ENCODE results near the gene AWAT1. TPM values are rescaled to one million over a fixed set of nuclear protein-coding genes. Genes with fewer than 3 reads are reported as not detected.

The AWAT1 gene
- total RNA-seq, 1 donor from 2014 or later = not detected

DNA sequence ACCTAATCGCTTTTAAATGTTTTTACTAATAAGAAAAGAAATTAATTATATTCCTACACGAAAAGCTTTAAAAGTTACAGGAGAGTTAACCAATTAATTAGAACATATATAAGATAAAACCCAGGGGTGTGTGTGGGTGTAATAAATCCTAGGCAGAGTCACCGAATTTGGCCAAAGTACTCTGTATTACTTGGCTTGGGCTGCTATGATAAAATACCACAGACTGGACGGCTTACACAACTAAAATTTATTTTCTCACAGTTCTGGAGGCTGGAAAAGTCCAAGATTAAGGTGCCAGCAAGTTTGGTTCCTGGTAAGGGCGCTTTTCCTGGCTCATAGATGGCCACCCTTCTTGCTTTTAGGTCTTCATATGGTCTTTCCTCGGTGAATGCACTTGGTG lies 10.4 kb downstream of the AWAT1 start:
- DNase-seq (ENCODE audit: low read depth) = no peak
- no peak overlapping the region for H3K4me3 ChIP-seq (ENCODE audit: low read depth, low read length)
- TF ChIP-seq, protein P1, sequence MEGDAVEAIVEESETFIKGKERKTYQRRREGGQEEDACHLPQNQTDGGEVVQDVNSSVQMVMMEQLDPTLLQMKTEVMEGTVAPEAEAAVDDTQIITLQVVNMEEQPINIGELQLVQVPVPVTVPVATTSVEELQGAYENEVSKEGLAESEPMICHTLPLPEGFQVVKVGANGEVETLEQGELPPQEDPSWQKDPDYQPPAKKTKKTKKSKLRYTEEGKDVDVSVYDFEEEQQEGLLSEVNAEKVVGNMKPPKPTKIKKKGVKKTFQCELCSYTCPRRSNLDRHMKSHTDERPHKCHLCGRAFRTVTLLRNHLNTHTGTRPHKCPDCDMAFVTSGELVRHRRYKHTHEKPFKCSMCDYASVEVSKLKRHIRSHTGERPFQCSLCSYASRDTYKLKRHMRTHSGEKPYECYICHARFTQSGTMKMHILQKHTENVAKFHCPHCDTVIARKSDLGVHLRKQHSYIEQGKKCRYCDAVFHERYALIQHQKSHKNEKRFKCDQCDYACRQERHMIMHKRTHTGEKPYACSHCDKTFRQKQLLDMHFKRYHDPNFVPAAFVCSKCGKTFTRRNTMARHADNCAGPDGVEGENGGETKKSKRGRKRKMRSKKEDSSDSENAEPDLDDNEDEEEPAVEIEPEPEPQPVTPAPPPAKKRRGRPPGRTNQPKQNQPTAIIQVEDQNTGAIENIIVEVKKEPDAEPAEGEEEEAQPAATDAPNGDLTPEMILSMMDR (IDR thresholded peaks at IDR 0.05; ENCODE audit: insufficient read depth, low read length, poor library complexity, severe bottlenecking) = no peak
- H3K27me3 ChIP-seq (ENCODE audit: control insufficient read depth, insufficient read depth, low read length) = no peaks in the 10 kb centered on the region
- no peaks in the 10 kb centered on the region for H3K36me3 ChIP-seq (ENCODE audit: control insufficient read depth, insufficient read depth, low read length)

DNA sequence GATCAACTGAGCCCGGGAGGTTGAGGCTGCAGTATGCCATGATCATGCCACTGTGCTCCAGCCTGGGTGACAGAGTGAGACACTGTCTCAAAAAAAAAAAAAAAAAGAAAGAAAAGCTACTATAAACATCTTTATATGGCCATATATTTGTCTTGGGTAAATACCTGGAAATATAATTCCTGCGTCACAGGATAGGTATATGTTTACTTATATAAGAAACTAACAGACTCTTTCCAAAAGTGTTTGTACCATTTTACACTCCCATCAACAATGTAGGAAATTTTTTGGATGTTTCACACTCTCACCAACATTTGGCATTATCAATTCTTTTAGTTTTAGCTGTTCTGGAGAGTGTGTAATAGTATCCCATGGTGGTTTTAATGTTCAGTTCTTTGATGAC lies 12.8 kb downstream of the AWAT1 start:
- Histone ChIP-seq H3K27me3 (ENCODE audit: control insufficient read depth, insufficient read depth, low read length) (no peaks in the 10 kb centered on the region), H3K4me3 (ENCODE audit: low read depth, low read length) (no peak overlapping the region), H3K36me3 (ENCODE audit: control insufficient read depth, insufficient read depth, low read length) (no peaks in the 10 kb centered on the region)
- no peak for DNase-seq (ENCODE audit: low read depth)
- TF ChIP-seq, protein P1 (IDR thresholded peaks at IDR 0.05; ENCODE audit: insufficient read depth, low read length, poor library complexity, severe bottlenecking) = no peak

DNA sequence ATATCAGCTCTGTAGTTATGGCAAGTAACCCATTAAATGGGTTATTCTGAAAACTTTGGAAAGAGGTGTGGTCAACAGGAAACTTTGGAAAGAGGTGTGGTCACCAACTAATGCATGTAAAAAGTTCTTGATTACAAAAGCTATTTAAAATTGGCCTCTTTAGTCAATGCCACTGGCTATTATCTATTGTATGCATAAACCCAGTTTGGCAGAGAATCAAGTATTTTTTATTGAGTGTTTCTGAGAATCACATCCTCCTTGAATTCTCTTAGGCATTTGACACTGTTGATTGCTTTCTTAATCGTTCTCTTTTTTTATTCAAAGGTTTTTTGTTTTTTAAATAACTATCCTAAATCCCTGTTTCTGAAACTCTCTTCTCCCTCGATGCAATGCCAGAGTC lies 18.0 kb downstream of the AWAT1 start:
- Histone ChIP-seq H3K36me3 (ENCODE audit: control insufficient read depth, insufficient read depth, low read length) (no peaks in the 10 kb centered on the region), H3K4me3 (ENCODE audit: low read depth, low read length) (no peak overlapping the region), H3K27me3 (ENCODE audit: control insufficient read depth, insufficient read depth, low read length) (no peaks in the 10 kb centered on the region)
- TF ChIP-seq, protein P1 (IDR thresholded peaks at IDR 0.05; ENCODE audit: insufficient read depth, low read length, poor library complexity, severe bottlenecking) = no peak
- DNase-seq (ENCODE audit: low read depth) = no peak

DNA sequence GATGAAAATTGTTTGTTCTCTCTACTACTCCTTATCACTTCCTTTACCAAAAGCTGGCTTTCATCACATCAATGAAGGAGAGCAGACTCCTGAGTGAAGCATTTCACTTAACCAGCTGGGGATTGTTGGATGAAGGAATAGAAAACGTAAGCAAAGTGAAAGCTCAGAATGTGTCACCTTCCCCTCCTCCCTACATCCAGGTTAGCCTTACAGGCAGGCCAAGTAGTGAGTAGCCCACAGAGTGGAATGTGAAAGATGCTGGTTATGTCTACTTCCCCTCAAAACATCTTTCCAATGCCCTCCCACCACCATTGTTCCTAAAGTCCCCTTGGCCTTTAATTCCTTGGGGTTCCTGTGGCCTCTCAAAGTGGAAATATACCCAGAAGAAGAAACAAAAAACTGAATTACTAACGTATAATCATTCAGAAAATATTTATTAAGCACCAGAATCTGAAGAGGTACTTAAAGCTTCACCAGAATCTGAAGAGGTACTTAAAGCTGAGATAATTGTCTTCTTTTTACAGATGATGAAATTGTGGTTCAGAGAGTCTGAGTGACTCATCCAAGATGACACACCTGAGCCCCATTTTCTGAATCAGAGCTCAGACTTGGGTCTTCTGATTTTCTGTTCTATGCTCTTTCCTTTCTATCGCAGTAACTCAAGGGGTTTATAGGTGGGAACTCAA lies 19.1 kb downstream of the AWAT1 start:
- H3K4me3 ChIP-seq (ENCODE audit: low read depth, low read length) = no peak overlapping the region
- no peaks in the 10 kb centered on the region for H3K36me3 ChIP-seq (ENCODE audit: control insufficient read depth, insufficient read depth, low read length)
- TF ChIP-seq, protein P1 (IDR thresholded peaks at IDR 0.05; ENCODE audit: insufficient read depth, low read length, poor library complexity, severe bottlenecking) = no peak
- DNase-seq (ENCODE audit: low read depth) = no peak
- H3K27me3 ChIP-seq (ENCODE audit: control insufficient read depth, insufficient read depth, low read length) = no peaks in the 10 kb centered on the region

DNA sequence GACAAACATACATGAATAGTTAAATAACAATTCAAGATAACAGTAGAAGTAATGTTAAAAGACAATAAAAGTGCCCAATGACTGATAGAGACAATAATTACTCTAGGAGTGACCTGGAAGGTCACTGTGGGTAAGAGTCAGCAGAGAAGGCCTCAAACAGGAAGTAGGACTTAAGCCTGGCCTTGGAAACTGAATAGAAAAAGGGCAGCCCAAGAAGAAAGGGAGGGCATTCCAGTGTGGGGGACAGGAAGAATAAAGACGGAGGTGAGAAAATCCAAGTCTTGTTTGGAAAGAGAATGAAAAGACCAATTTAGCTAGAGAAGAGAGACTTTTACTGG lies 19.6 kb downstream of the AWAT1 start:
- Histone ChIP-seq H3K36me3 (ENCODE audit: control insufficient read depth, insufficient read depth, low read length) (no peaks in the 10 kb centered on the region), H3K27me3 (ENCODE audit: control insufficient read depth, insufficient read depth, low read length) (no peaks in the 10 kb centered on the region), H3K4me3 (ENCODE audit: low read depth, low read length) (no peak overlapping the region)
- TF ChIP-seq, protein P1 (IDR thresholded peaks at IDR 0.05; ENCODE audit: insufficient read depth, low read length, poor library complexity, severe bottlenecking) = no peak
- no peak for DNase-seq (ENCODE audit: low read depth)

DNA sequence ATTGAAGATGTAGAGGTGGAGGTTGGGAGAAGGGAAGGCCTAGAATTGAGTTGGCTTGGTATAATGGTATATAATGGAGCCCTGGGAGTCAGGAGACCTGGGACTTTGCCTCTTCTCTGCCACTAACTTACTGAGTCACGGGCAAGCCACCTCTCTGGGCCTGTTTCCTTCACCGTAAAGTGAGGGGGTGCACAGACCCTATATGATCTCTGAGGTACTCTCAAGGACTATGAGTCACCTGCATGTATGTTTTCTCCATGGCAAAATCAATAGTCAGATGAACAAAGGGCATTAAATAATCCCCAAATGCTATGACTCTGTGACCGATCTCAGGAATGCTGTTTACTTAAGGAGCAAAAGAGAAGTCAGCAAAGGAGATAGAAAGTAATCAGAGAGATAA lies 20.5 kb downstream of the AWAT1 start:
- DNase-seq (ENCODE audit: low read depth) = no peak
- no peaks in the 10 kb centered on the region for H3K27me3 ChIP-seq (ENCODE audit: control insufficient read depth, insufficient read depth, low read length)
- no peak overlapping the region for H3K4me3 ChIP-seq (ENCODE audit: low read depth, low read length)
- TF ChIP-seq, protein P1 (IDR thresholded peaks at IDR 0.05; ENCODE audit: insufficient read depth, low read length, poor library complexity, severe bottlenecking) = no peak
- no peaks in the 10 kb centered on the region for H3K36me3 ChIP-seq (ENCODE audit: control insufficient read depth, insufficient read depth, low read length)

Data from kidney epithelial cell (primary cell).